RWPE2 (cell line): ENCODE results near the gene PRSS2.
"Not testable (repeated sequence)": the region's sequence is repeated elsewhere in the genome, so short reads cannot be mapped to it uniquely, and the experiment has no call there.

ENCODE experiments used
- ATAC-seq: fragments of 200-7000 bp; cut with Tn5 transposase; 3 replicates; pipeline ENCODE4 v1.9.1; 2021; ENCODE audit warnings: low read depth
- DNase-seq: peaks from one replicate; pipeline ENCODE4 v3.0.0-alpha.2; 2020; ENCODE audit warnings: low spot score
- H3K27ac ChIP-seq: fragments of 450-650 bp; 2 replicates; pipeline ENCODE4 v1.5.1; 2017; ENCODE audit warnings: mild to moderate bottlenecking; ENCODE audit not compliant: poor library complexity, severe bottlenecking
- H3K27me3 ChIP-seq: fragments of 250-450 bp; sonication (Bioruptor Pico); 2 replicates; pipeline ENCODE4 v1.5.1; 2021; ENCODE audit warnings: mild to moderate bottlenecking, moderate library complexity; ENCODE audit not compliant: insufficient read depth, poor library complexity, severe bottlenecking
- H3K36me3 ChIP-seq: fragments of 250-450 bp; sonication (Bioruptor Pico); 2 replicates; pipeline ENCODE4 v1.5.1; 2020; ENCODE audit warnings: low read depth, mild to moderate bottlenecking, moderate library complexity
- H3K4me1 ChIP-seq: fragments of 250-450 bp; sonication (Bioruptor Pico); 2 replicates; pipeline ENCODE4 v1.5.1; 2021; ENCODE audit warnings: mild to moderate bottlenecking, moderate library complexity; ENCODE audit not compliant: insufficient read depth, poor library complexity, severe bottlenecking
- H3K4me3 ChIP-seq: fragments of 250-450 bp; sonication (Bioruptor Pico); 2 replicates; pipeline ENCODE4 v1.5.1; 2021; ENCODE audit warnings: mild to moderate bottlenecking, moderate library complexity; ENCODE audit not compliant: severe bottlenecking
- H3K9me3 ChIP-seq: fragments of 250-450 bp; sonication (Bioruptor Pico); 2 replicates; pipeline ENCODE4 v1.5.1; 2021; ENCODE audit warnings: mild to moderate bottlenecking, moderate library complexity; ENCODE audit not compliant: severe bottlenecking
- CTCF ChIP-seq: fragments of 450-650 bp; IDR thresholded peaks from one replicate; pipeline ENCODE4 v1.5.1; 2017; ENCODE audit warnings: mild to moderate bottlenecking, moderate library complexity; ENCODE audit not compliant: poor library complexity, severe bottlenecking

The PRSS2 gene

GRCh38 chr7:142773230-142773629 lies 2.5 kb downstream of the PRSS2 start:
- TF ChIP-seq CTCF = no peak
- ATAC-seq (no peak), DNase-seq (no peak)
- Histone ChIP-seq H3K4me1 (no peaks in the 10 kb centered on the region), H3K27me3 (no peaks in the 10 kb centered on the region), H3K4me3 (no peak overlapping the region), H3K27ac (no peak overlapping the region), H3K36me3 (no peaks in the 10 kb centered on the region), H3K9me3 (no peaks in the 10 kb centered on the region)

GRCh38 chr7:142773937-142774744 lies 3.4 kb downstream of the PRSS2 start:
- Histone ChIP-seq H3K9me3 (no peaks in the 10 kb centered on the region), H3K27me3 (no peaks in the 10 kb centered on the region), H3K4me1 (no peaks in the 10 kb centered on the region), H3K36me3 (no peaks in the 10 kb centered on the region), H3K27ac (no peak overlapping the region), H3K4me3 (no peak overlapping the region)
- DNase-seq (no peak), ATAC-seq (no peak)
- no peak for TF ChIP-seq CTCF

GRCh38 chr7:142774826-142775225 lies 4.1 kb downstream of the PRSS2 start:
- TF ChIP-seq CTCF = no peak

GRCh38 chr7:142775351-142776115 lies 4.8 kb downstream of the PRSS2 start:
- not testable (repeated sequence) for H3K27me3 ChIP-seq, H3K36me3 ChIP-seq, H3K9me3 ChIP-seq, DNase-seq, H3K27ac ChIP-seq, ATAC-seq, H3K4me3 ChIP-seq, H3K4me1 ChIP-seq

More at GRCh38 chr7:142774826-142775225, 4.1 kb downstream of the PRSS2 start:
- H3K27ac ChIP-seq = no peak overlapping the region
- H3K4me3 ChIP-seq = no peak overlapping the region
- H3K27me3 ChIP-seq = no peaks in the 10 kb centered on the region
- H3K4me1 ChIP-seq = no peaks in the 10 kb centered on the region
- DNase-seq (no peak), ATAC-seq (no peak)
- H3K36me3 ChIP-seq = no peaks in the 10 kb centered on the region
- no peaks in the 10 kb centered on the region for H3K9me3 ChIP-seq

GRCh38 chr7:142776206-142776844 lies 5.6 kb downstream of the PRSS2 start:
- Histone ChIP-seq H3K4me1 (no peaks in the 10 kb centered on the region), H3K27ac (no peak overlapping the region), H3K9me3 (no peaks in the 10 kb centered on the region), H3K4me3 (no peak overlapping the region), H3K27me3 (no peaks in the 10 kb centered on the region), H3K36me3 (no peaks in the 10 kb centered on the region)
- DNase-seq = no peak
- no peak for TF ChIP-seq CTCF
- no peak for ATAC-seq

GRCh38 chr7:142776845-142777225 lies 6.1 kb downstream of the PRSS2 start:
- not testable (repeated sequence) for H3K4me1 ChIP-seq, H3K9me3 ChIP-seq, H3K27ac ChIP-seq, ATAC-seq, DNase-seq, H3K27me3 ChIP-seq, H3K4me3 ChIP-seq, H3K36me3 ChIP-seq
